Type B pancreatic cell (in vitro differentiated cells): ENCODE data around the gene IL17C. TPM values are rescaled to one million over a fixed set of nuclear protein-coding genes. Genes with fewer than 3 reads are reported as not detected.

Experiments used
- DNase-seq: peaks from one replicate; pipeline ENCODE4 v3.0.0; 2021; ENCODE audit warnings: mixed read lengths; ENCODE audit not compliant: unreplicated experiment; ENCODE audit errors: extremely low spot score
- H3K27ac Mint-ChIP-seq: 2 replicates; pipeline ENCODE4 v1.8.0; 2021; ENCODE audit warnings: mild to moderate bottlenecking, mixed read lengths
- H3K27me3 Mint-ChIP-seq: 2 replicates; pipeline ENCODE4 v1.8.0; 2021; ENCODE audit warnings: mixed read lengths
- H3K36me3 Mint-ChIP-seq: 2 replicates; pipeline ENCODE4 v1.8.0; 2021; ENCODE audit warnings: mixed read lengths
- H3K4me1 Mint-ChIP-seq: one replicate; pipeline ENCODE4 v1.8.0; 2021; ENCODE audit warnings: mixed read lengths; ENCODE audit not compliant: unreplicated experiment
- H3K4me3 Mint-ChIP-seq: 2 replicates; pipeline ENCODE4 v1.8.0; 2021; ENCODE audit warnings: mild to moderate bottlenecking, mixed read lengths
- H3K9me3 Mint-ChIP-seq: 2 replicates; pipeline ENCODE4 v1.8.0; 2021; ENCODE audit warnings: mixed read lengths
- total RNA-seq: library from RNA; stranded (reverse); gene quantifications from 2 replicates; pipeline ENCODE4 v1.2.1, GENCODE V29; 2021; ENCODE audit warnings: low replicate concordance
- TF ChIP-seq, protein P1 (sequence below): fragments of 200-600 bp; sonication (generic); conservative IDR thresholded peaks from 2 replicates; pipeline ENCODE4 v1.5.0; 2021; ENCODE audit warnings: antibody characterized with exemption, mild to moderate bottlenecking

The IL17C gene
- total RNA-seq, 1 donor from 2014 or later, result 0.39 TPM

DNA sequence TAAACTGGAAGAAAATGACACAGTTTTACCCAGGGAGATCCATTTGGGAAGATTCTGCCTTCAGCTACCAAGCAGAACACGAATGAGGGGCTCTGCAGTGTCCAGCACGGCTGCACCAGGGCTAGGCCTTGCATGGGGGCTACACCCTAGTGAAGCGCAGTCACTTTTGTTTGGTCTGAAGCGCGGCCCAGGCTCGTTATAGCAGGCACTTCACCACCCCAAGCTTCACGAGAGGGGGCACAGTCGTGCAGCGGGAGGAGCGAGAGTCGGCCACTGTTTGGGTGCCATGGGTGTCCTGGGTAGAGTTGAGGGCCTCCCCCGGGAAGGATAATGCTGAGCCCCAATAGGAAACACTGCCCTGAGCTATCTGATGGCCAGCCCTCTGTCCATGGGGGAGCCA lies 21.6 kb upstream of the IL17C start:
- no peak overlapping the region for H3K4me3 Mint-ChIP-seq
- peaks cover 8% of the 10 kb centered on the region for H3K36me3 Mint-ChIP-seq

DNA sequence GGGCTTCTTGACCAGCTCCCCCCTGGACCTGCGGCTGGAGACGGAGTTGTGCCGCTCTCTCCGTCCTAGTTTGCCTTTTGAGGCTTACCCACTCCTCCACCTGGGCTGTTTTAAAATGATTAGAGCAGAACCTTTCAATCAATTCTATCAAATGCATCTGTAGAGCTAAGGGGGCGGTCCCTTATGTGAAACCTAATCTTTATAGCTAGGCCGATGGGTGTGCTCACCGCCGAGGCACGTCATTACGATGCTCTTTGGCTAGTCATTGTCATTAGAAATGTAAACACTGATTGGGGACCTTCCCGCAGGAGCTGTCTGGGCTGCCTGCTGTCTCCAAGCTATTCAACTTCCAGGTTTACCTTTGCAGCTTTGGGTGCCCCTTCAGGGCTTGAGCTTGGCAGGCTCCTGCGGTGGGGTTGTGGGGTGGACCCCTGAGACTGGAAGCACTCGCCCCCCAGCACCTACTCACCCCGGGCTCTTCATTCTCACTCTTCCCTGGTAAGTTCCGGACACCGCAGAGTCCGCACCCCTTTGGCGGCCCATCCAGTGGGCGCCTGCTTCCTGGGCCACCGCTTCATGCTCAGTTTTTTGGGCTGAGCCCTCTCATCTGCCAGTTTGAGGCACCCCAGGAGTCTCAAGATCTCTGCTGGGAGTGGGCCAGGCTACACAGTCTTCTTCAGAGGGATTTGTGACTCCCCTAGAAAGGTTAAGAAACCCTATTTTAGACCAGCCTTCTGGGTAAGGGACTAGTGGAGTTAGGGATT lies 20.9 kb upstream of the IL17C start:
- no peaks in the 10 kb centered on the region for H3K9me3 Mint-ChIP-seq
- no peaks in the 10 kb centered on the region for H3K27me3 Mint-ChIP-seq
- DNase-seq, result no peak
- H3K36me3 Mint-ChIP-seq, result peaks cover 8% of the 10 kb centered on the region
- peak overlapping the region; percentile 16 for H3K27ac Mint-ChIP-seq
- TF ChIP-seq, protein P1, sequence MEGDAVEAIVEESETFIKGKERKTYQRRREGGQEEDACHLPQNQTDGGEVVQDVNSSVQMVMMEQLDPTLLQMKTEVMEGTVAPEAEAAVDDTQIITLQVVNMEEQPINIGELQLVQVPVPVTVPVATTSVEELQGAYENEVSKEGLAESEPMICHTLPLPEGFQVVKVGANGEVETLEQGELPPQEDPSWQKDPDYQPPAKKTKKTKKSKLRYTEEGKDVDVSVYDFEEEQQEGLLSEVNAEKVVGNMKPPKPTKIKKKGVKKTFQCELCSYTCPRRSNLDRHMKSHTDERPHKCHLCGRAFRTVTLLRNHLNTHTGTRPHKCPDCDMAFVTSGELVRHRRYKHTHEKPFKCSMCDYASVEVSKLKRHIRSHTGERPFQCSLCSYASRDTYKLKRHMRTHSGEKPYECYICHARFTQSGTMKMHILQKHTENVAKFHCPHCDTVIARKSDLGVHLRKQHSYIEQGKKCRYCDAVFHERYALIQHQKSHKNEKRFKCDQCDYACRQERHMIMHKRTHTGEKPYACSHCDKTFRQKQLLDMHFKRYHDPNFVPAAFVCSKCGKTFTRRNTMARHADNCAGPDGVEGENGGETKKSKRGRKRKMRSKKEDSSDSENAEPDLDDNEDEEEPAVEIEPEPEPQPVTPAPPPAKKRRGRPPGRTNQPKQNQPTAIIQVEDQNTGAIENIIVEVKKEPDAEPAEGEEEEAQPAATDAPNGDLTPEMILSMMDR, result no peak
- peaks cover 20% of the 10 kb centered on the region for H3K4me1 Mint-ChIP-seq
- no peak overlapping the region for H3K4me3 Mint-ChIP-seq

More for the DNA sequence above, 21.6 kb upstream of the IL17C start:
- TF ChIP-seq, protein P1, result no peak
- Mint-ChIP-seq H3K27ac (peak overlapping the region; percentile 18), H3K27me3 (no peaks in the 10 kb centered on the region), H3K4me1 (peaks cover 20% of the 10 kb centered on the region), H3K9me3 (no peaks in the 10 kb centered on the region)
- no peak for DNase-seq

DNA sequence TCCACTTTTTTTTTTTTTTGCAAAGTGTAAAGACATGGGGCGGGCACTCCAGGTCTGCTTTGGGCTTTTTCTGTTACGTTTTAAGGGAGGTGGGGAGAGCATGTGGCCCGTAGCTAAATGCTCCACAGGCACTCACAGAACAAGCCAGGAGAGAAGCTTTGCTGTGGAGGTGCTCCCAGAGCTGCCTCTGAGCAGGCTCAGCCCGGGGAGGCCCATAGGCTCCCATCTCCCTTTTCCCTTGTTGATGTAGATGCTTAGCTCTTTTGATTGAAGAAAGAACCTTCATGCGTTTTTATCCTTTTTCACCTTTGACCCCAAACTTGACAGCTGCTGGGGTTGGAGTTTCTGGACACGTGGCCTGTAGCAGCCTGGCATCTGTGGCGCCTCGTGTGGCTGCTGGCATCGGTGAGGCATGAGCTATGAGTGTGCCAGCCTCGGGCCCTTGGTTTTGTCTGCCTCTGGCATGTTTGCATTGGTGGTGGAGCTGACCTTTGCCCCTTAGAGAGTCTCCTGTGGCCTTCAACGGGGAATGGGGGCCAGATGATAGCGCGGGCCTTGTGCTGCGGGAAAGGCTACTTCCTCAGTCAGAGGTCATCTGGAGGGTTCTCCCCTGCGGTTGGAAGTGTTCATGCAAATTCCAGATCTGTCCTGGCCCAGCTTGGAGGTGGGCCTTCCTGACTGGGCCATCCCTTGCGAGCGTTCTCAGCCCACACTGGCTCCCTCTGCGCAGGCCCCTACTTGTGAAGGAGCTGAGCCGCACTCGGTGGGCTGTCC lies 20.0 kb upstream of the IL17C start:
- Mint-ChIP-seq H3K27me3 (no peaks in the 10 kb centered on the region), H3K36me3 (peaks cover 4% of the 10 kb centered on the region), H3K9me3 (no peaks in the 10 kb centered on the region), H3K27ac (no peak overlapping the region), H3K4me3 (no peak overlapping the region), H3K4me1 (peaks cover 20% of the 10 kb centered on the region)
- TF ChIP-seq, protein P1, result no peak
- no peak for DNase-seq

DNA sequence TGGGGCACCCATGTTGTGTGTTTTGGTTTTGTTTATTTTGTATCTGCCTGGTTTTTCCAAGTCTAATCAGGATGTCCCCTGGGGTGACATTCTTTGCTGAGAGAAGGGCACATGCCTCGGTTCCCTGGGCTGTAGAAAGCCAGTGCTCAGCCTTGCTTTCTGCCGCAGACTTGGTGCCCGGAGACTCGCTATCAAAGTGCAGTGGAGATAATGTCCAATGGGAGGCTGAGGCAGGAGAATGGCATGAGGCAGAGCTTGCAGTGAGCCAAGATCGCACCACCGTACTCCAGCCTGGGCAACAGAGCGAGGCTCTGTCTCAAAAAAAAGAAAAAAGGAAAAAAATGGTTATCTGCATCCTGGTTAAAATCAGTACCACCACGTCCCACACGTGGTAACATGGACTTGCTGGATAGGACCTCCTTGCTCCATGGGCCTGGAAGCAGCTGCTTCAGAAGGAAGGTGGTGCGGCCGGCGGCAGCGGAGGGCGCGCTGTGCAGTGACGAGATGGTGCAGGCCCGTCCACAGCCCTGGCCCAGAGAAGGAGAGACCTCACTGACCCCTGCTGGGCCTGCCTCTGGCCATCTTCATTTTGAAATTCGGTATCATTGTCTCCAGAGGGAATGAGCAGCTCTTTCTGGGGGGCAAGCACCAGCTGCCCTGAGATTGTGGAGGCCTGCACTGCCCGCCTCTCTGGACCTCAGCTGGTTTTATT lies 19.3 kb upstream of the IL17C start:
- Mint-ChIP-seq H3K27ac (no peak overlapping the region), H3K4me3 (no peak overlapping the region), H3K27me3 (no peaks in the 10 kb centered on the region), H3K4me1 (peaks cover 20% of the 10 kb centered on the region), H3K9me3 (no peaks in the 10 kb centered on the region), H3K36me3 (no peaks in the 10 kb centered on the region)
- TF ChIP-seq, protein P1, result no peak
- DNase-seq, result no peak

DNA sequence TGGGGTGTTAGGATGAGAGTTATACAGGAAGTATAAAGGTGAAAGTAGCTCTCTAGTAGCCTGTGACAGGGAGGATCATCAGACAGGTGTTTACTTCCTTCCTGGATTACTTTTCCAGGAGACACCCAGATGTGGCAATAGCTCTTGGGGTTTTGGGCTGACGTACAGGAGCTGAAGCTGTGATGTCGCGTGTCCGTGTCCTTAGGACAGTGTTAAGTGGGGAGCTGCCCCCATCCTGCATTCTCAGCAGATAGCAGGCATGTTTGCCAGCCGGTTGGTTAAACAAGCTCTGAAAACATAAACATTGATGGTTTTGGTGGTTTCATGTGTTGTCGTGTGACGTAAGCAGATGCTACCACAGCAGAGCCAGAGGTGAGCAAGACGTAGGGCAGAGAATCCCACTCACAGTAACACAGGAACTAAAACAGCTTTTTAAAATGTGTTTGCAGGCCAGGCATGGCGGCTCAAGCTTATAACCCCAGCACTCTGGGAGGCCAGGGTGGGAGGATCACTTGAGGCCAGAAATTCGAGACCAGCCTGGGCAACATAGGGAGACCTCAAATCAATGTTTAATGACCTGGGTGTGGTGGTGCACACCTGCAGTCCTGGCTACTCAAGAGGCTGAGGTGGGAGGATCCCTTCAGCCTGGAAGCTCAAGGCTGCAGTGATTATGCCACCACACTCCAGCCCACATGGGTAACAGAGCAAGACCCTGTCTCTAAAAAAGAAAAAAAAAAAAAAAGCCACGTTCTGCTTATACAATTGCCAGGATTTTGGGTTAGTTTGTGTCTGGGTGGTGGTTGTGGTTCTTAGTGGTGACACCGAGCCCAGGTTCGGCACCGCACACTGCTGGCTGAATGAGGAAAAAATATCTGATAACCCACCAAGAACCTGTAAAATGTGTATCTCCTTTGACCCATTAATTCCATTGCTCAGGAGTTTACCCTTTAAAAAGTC lies 18.2 kb upstream of the IL17C start:
- no peak overlapping the region for H3K27ac Mint-ChIP-seq
- no peaks in the 10 kb centered on the region for H3K36me3 Mint-ChIP-seq

More for the DNA sequence above, 18.2 kb upstream of the IL17C start:
- no peaks in the 10 kb centered on the region for H3K9me3 Mint-ChIP-seq
- TF ChIP-seq, protein P1, result no peak
- H3K4me1 Mint-ChIP-seq, result peaks cover 20% of the 10 kb centered on the region
- H3K27me3 Mint-ChIP-seq, result no peaks in the 10 kb centered on the region
- no peak for DNase-seq
- H3K4me3 Mint-ChIP-seq, result no peak overlapping the region
